GM12864 (cell line): ENCODE results near the gene PIH1D1.

Experiments
- DNase-seq: peaks from one replicate; pipeline ENCODE4 v3.0.0-alpha.2; 2011; ENCODE audit warnings: low read depth
- H3K4me3 ChIP-seq: 2 replicates; pipeline ENCODE4 v1.5.1; 2011; ENCODE audit warnings: mild to moderate bottlenecking, low read depth, low read length, control low read depth
- CTCF ChIP-seq: IDR thresholded peaks from 2 replicates; pipeline ENCODE4 v1.5.1; 2011; ENCODE audit warnings: low read depth, mild to moderate bottlenecking, moderate library complexity, low read length, control low read depth, inconsistent platforms; ENCODE audit errors: missing control alignments

Gene PIH1D1

DNA sequence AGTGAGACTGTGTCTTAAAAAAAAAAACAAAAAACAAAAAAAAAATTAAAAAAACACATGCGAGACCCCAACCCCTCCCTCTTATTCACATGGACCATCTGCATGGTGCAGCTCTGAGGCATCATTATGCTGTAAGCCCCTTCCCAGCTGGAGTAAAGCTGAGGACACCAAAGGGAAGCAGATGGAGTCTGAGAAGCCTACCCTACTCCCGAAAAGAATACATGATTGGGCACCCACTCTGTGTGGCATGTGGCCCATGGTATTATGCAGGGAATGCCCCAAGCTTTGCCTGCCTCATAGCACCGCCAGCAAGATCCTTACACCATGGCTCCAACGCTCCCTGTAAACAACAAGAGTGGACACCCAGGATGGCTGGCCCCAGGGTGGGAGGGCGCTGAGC is 33.1 kb downstream of the PIH1D1 start:
- no peak for TF ChIP-seq CTCF
- DNase-seq = no peak
- H3K4me3 ChIP-seq = no peak overlapping the region

- no peak overlapping the region for H3K4me3 ChIP-seq
- no peak for TF ChIP-seq CTCF
- no peak for DNase-seq
Observed at GRCh38 chr19:49417088-49417487, 34.5 kb downstream of the PIH1D1 start.

GRCh38 chr19:49415810-49416200 is 35.8 kb downstream of the PIH1D1 start:
- DNase-seq = no peak
- TF ChIP-seq CTCF = no peak
- no peak overlapping the region for H3K4me3 ChIP-seq

- TF ChIP-seq CTCF = no peak
- no peak for DNase-seq
- no peak overlapping the region for H3K4me3 ChIP-seq
Observed at GRCh38 chr19:49415102-49415809, 36.4 kb downstream of the PIH1D1 start.

DNA sequence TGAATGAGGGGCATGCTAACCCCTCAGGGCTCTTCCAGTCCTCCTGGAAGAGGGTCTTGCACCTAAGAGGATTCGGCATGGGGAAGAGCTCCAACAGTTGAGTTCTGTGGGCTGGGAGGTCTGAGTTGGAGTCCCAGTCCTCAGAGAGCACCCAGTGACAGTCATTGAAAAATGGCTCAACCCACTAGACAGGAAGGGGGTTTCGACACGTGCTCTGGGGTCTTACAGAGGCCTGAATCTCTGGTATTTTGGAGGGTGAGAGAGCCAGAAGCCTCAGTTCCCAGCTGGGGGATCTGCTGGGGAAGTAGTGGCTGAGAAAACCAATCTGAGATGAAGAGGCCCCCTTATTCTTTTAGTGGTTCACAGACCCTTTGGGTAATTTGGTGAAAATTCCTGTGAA is 37.4 kb downstream of the PIH1D1 start:
- DNase-seq = no peak
- TF ChIP-seq CTCF = no peak
- H3K4me3 ChIP-seq = no peak overlapping the region

GRCh38 chr19:49413348-49413747 is 38.3 kb downstream of the PIH1D1 start:
- no peak overlapping the region for H3K4me3 ChIP-seq
- no peak for TF ChIP-seq CTCF
- DNase-seq = no peak

DNA sequence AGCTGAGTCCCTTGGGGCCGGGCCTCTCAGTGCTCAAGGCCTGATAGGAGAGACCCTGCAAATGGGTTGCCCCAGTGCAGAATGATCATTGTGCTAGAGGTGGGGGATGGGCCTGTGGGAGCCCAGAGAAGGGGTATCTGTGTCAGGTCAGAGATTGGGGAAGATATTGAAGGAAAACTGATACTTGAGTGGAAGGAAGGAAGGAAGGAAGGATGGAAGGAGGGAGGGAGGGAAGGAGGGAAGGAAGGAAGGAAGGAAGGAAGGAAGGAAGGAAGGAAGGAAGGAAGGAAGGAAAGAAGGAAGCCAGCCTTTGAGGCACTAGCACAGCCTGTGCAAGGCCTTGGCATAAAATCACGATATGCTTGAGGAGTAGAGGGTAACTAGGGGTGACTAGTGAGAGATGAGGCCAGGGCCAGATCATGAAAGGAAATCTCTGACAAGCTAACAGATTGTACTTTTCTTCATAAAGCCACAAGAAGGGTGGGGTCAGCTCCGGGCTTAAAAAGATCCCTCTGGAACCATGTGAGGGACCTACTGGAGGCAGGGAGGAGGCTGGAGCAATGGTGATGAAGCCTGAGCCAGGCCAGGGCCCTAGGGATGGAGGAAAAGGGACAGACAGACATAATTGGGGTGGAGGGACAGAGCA is 39.8 kb downstream of the PIH1D1 start:
- no peak for TF ChIP-seq CTCF
- no peak overlapping the region for H3K4me3 ChIP-seq
- no peak for DNase-seq
